Measurements from ENCODE around the gene NUFIP2. TPM values are rescaled to one million over a fixed set of nuclear protein-coding genes. Genes with fewer than 3 reads are reported as not detected.
"Not testable (repeated sequence)": the region's sequence is repeated elsewhere in the genome, so short reads cannot be mapped to it uniquely, and the experiment has no call there.

NUFIP2 gene, protein sequence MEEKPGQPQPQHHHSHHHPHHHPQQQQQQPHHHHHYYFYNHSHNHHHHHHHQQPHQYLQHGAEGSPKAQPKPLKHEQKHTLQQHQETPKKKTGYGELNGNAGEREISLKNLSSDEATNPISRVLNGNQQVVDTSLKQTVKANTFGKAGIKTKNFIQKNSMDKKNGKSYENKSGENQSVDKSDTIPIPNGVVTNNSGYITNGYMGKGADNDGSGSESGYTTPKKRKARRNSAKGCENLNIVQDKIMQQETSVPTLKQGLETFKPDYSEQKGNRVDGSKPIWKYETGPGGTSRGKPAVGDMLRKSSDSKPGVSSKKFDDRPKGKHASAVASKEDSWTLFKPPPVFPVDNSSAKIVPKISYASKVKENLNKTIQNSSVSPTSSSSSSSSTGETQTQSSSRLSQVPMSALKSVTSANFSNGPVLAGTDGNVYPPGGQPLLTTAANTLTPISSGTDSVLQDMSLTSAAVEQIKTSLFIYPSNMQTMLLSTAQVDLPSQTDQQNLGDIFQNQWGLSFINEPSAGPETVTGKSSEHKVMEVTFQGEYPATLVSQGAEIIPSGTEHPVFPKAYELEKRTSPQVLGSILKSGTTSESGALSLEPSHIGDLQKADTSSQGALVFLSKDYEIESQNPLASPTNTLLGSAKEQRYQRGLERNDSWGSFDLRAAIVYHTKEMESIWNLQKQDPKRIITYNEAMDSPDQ
- 10 to 100 TPM; 51.8 to 67.0 TPM for total RNA-seq
- 10 to 100 TPM; 25.0 to 36.9 TPM for polyA plus RNA-seq (ENCODE audit: insufficient read length in 2 of 2)
- long read RNA-seq, donor 1, full-length matches to known transcripts, result 3 of 3 reads
- long read RNA-seq, donor 1, partial matches to known transcripts, result 0 of 3 reads
- long read RNA-seq, donor 1, other reads (novel, unspliced or antisense), result 0 of 3 reads
- long read RNA-seq, donor 2, full-length matches to known transcripts, result 3 of 3 reads
- long read RNA-seq, donor 2, partial matches to known transcripts, result 0 of 3 reads
- long read RNA-seq, donor 2, other reads (novel, unspliced or antisense), result 0 of 3 reads
- long read RNA-seq, donor 3, full-length matches to known transcripts, result 3 of 3 reads
- long read RNA-seq, donor 3, partial matches to known transcripts, result 0 of 3 reads
- long read RNA-seq, donor 3, other reads (novel, unspliced or antisense), result 0 of 3 reads
- long read RNA-seq, donor 4, full-length matches to known transcripts, result 3 of 11 reads
- long read RNA-seq, donor 4, partial matches to known transcripts, result 8 of 11 reads
- long read RNA-seq, donor 4, other reads (novel, unspliced or antisense), result 0 of 11 reads

DNA sequence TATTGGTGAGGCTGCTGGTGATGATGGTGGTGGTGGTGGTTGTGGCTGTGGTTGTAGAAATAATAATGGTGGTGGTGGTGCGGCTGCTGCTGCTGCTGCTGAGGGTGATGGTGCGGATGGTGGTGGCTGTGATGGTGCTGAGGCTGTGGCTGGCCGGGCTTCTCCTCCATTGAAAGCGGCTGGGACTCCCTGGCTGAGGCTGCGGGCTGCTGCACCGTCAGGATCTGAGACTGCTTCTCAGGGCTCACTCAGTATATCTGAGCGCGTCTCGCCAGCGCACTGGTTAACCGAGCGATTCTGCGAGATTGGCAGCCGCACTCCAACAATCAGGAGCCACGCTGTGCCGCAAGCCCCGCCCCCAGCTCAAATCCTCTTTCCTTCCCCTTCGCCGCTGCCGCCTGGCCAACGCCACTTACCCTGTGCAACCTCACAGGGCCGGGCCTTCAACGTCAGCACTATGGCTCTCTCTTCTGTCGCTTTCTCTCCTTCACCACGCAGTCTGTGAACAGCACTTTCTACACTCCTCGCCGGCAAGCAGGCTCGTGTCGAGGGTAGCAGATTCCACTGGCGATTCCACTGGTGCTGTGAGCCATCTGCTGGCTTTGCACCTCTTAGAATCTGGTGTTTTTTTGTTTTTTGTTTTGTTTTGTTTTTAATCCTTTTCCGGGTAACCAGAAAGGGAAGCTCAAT lies at the start of gene NUFIP2:
TSS of gene NUFIP2 (minus strand) at position 259 of the 690 bp plus-strand sequence. CDS start at position 170, 89 bp downstream.
- Histone ChIP-seq H3K9me3 (ENCODE audit: control insufficient read depth, insufficient read depth, low read length) (no peaks in the 10 kb centered on the region), H3K4me3 (ENCODE audit: low read depth, low read length) (peak within 1 kb of the TSS; percentile 91), H3K36me3 (ENCODE audit: control insufficient read depth, insufficient read depth, low read length) (peaks cover 7% of the 10 kb centered on the region), H3K27ac (ENCODE audit: low read depth, low read length) (peak within 1 kb of the TSS; percentile 94), H3K27me3 (ENCODE audit: control insufficient read depth, insufficient read depth, low read length) (no peaks in the 10 kb centered on the region), H3K4me1 (ENCODE audit: control insufficient read depth, insufficient read depth, low read length) (peaks cover 6% of the 10 kb centered on the region)
- DNase-seq (ENCODE audit: low read depth in 4 of 6, low spot score in 6 of 6), result peak; percentile 96 to 100 (median 98)
- under 1% methylated on average over 26 of the region's 31 CpGs for WGBS (ENCODE audit: insufficient coverage)

DNA sequence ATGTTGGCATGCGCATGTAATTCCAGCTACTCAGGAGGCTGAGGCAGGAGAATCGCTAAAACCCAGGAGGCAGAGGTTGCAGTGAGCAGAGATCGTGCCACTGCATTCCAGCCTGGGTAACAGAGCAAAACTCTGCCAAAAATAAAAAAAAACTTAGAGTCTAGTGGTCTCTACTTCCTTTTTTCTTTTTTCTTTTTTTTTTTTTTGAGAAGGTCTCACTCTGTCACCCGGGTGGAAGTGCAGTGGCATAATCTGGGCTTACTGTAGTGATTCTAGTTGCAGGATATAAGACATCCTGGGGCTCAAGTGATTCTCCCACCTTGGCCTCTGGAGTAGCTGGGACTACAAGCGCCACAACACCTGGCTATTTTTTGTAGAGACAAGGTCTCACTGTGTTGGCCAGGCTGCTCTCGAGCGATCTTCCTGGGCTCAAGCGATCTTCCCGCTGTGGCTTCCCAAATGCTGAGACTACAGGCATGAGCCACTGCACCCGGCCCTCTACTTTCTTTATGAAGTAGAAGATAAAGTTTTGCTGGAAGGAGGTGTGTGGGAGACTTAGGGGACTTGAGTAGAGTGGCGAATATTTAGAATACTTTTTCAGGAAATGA lies 48.3 kb upstream of the NUFIP2 start:
- no peaks in the 10 kb centered on the region for H3K9me3 ChIP-seq (ENCODE audit: control insufficient read depth, insufficient read depth, low read length)
- DNase-seq (ENCODE audit: low read depth in 4 of 6, low spot score in 6 of 6), result no peak
- H3K27me3 ChIP-seq (ENCODE audit: control insufficient read depth, insufficient read depth, low read length), result no peaks in the 10 kb centered on the region
- H3K4me1 ChIP-seq (ENCODE audit: control insufficient read depth, insufficient read depth, low read length), result no peaks in the 10 kb centered on the region
- H3K36me3 ChIP-seq (ENCODE audit: control insufficient read depth, insufficient read depth, low read length), result no peaks in the 10 kb centered on the region
- 91% methylated on average over 10 of the region's 11 CpGs for WGBS (ENCODE audit: insufficient coverage)
- no peak overlapping the region for H3K4me3 ChIP-seq (ENCODE audit: low read depth, low read length)
- H3K27ac ChIP-seq (ENCODE audit: low read depth, low read length), result no peak overlapping the region

DNA sequence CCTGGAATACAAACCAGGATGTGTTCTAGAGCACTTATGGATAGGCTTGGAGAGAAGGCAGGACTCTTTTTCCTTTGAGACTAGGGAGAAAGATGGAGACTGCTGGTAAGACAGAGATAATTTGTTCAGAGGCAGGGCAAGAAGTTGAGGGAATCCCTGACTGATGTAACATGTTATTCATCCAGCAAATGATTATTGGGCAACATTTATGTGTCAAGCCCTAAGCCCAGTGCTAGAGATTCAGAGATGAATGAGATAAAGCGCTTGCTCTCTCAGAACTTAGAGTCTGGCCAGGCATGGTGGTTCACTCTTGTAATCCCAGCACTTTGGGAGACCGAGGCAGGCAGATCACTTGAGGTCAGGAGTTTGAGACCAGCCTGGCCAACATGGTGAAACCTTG lies 47.8 kb upstream of the NUFIP2 start:
- Histone ChIP-seq H3K9me3 (ENCODE audit: control insufficient read depth, insufficient read depth, low read length) (no peaks in the 10 kb centered on the region), H3K36me3 (ENCODE audit: control insufficient read depth, insufficient read depth, low read length) (no peaks in the 10 kb centered on the region), H3K4me3 (ENCODE audit: low read depth, low read length) (no peak overlapping the region), H3K27ac (ENCODE audit: low read depth, low read length) (no peak overlapping the region), H3K27me3 (ENCODE audit: control insufficient read depth, insufficient read depth, low read length) (no peaks in the 10 kb centered on the region), H3K4me1 (ENCODE audit: control insufficient read depth, insufficient read depth, low read length) (no peaks in the 10 kb centered on the region)
- no peak for DNase-seq (ENCODE audit: low read depth in 4 of 6, low spot score in 6 of 6)
- 94% methylated on average over 2 of the region's 2 CpGs for WGBS (ENCODE audit: insufficient coverage)

DNA sequence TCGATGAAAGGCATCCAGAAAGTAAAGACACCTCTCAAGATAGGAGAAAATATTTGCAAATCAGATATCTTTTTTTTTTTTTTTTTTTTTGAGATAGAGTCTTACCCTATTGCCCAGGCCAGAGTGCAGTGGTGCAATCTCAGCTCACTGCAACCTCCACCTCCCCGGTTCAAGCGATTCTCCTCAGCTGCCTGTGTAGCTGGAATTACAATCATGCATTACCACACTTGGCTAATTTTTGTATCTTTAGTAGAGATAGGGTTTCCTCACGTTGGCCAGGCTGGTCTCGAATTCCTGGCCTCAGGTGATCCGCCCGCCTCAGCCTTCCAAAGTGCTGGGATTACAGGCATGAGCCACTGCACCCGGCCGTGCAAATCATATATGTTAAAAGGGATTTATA lies 45.1 kb upstream of the NUFIP2 start:
- not testable (repeated sequence) for H3K27ac ChIP-seq (ENCODE audit: low read depth, low read length); H3K4me3 ChIP-seq (ENCODE audit: low read depth, low read length); H3K36me3 ChIP-seq (ENCODE audit: control insufficient read depth, insufficient read depth, low read length); H3K27me3 ChIP-seq (ENCODE audit: control insufficient read depth, insufficient read depth, low read length); H3K9me3 ChIP-seq (ENCODE audit: control insufficient read depth, insufficient read depth, low read length); H3K4me1 ChIP-seq (ENCODE audit: control insufficient read depth, insufficient read depth, low read length); DNase-seq (ENCODE audit: low read depth in 4 of 6, low spot score in 6 of 6)
- WGBS (ENCODE audit: insufficient coverage), result no CpG with 5 or more reads among the region's 9 CpGs

DNA sequence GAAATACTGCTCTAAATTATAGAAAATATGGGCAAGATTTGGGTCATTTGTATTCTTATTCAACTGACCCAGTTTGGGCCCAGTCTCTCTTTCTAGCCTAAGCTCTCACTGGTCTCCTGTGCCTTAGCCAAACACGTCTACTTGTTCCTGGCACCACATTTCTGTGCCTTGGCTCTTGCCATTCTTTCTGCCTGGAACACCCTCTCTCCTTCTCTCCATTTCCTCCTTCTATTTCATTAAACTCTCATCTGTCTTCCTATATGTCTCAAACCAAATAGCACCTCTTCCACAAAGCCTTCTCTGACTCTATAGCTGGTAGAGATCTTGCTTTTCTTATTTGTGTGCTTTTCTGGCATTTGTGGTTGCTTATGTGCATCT lies 37.7 kb upstream of the NUFIP2 start:
- H3K9me3 ChIP-seq (ENCODE audit: control insufficient read depth, insufficient read depth, low read length), result no peaks in the 10 kb centered on the region
- no peaks in the 10 kb centered on the region for H3K36me3 ChIP-seq (ENCODE audit: control insufficient read depth, insufficient read depth, low read length)
- 17% methylated on average over 1 of the region's 1 CpG for WGBS (ENCODE audit: insufficient coverage)
- peak in 4 of 6 donors; percentile 19 to 66 (median 44) for DNase-seq (ENCODE audit: low read depth in 4 of 6, low spot score in 6 of 6)
- H3K4me1 ChIP-seq (ENCODE audit: control insufficient read depth, insufficient read depth, low read length), result no peaks in the 10 kb centered on the region
- H3K27me3 ChIP-seq (ENCODE audit: control insufficient read depth, insufficient read depth, low read length), result no peaks in the 10 kb centered on the region
- H3K27ac ChIP-seq (ENCODE audit: low read depth, low read length), result no peak overlapping the region
- no peak overlapping the region for H3K4me3 ChIP-seq (ENCODE audit: low read depth, low read length)

DNA sequence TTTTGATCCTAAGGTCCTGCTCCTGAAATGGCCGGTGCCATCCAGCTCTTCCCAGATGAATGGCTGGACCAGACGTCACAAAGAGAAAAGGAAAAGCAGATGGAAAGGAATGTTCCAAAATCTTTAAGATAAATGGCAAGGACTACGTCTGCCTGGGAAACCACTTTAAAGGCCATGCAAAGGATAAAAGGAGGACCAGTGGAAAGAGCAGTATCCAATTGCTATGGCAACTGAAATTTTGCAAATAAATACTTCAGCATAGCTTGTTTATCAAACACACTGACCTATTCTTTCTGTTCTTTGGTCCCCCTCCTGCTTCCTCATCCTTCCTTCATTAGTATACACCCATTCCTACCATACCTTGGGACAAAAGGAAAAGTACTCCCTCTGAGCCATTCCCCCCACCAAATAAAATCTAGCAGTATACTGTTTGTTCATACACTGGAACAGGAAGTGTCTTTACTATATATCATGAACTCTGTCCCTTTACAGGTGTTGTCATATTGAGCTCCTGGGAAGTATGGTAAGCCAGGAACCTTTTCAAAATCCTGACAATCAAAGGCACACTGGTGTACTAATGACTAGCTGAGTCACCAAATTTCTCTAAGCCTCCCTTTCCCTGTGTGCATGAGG lies 37.2 kb upstream of the NUFIP2 start:
- H3K27me3 ChIP-seq (ENCODE audit: control insufficient read depth, insufficient read depth, low read length), result no peaks in the 10 kb centered on the region
- WGBS (ENCODE audit: insufficient coverage), result 46% methylated on average over 3 of the region's 3 CpGs
- no peaks in the 10 kb centered on the region for H3K9me3 ChIP-seq (ENCODE audit: control insufficient read depth, insufficient read depth, low read length)
- H3K4me1 ChIP-seq (ENCODE audit: control insufficient read depth, insufficient read depth, low read length), result no peaks in the 10 kb centered on the region
- no peak overlapping the region for H3K4me3 ChIP-seq (ENCODE audit: low read depth, low read length)
- DNase-seq (ENCODE audit: low read depth in 4 of 6, low spot score in 6 of 6), result peak in 2 of 6 donors; percentile 1 to 5
- no peaks in the 10 kb centered on the region for H3K36me3 ChIP-seq (ENCODE audit: control insufficient read depth, insufficient read depth, low read length)
- no peak overlapping the region for H3K27ac ChIP-seq (ENCODE audit: low read depth, low read length)

DNA sequence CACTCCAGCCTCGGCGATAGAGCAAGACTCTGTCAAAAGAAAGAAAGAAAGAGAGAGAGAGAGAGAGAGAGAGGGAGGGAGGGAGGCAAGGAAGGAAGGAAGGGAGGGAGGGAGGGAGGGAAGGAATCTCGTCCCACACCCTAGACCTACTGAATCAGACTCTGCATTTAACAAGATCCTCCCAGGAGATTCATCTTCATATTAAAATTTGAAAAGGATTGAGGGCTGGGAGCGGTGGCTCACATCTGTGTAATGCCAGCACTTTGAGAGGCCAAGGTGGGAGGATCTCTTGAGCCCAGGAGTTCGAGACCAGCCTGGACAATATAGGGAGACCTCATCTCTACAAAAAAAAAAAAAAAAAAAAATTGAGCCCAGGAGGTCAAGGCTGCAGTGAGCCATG lies 33.5 kb upstream of the NUFIP2 start:
- no peak for DNase-seq (ENCODE audit: low read depth in 4 of 6, low spot score in 6 of 6)
- H3K27me3 ChIP-seq (ENCODE audit: control insufficient read depth, insufficient read depth, low read length), result no peaks in the 10 kb centered on the region
- H3K4me1 ChIP-seq (ENCODE audit: control insufficient read depth, insufficient read depth, low read length), result no peaks in the 10 kb centered on the region
- H3K36me3 ChIP-seq (ENCODE audit: control insufficient read depth, insufficient read depth, low read length), result no peaks in the 10 kb centered on the region
- H3K27ac ChIP-seq (ENCODE audit: low read depth, low read length), result no peak overlapping the region
- WGBS (ENCODE audit: insufficient coverage), result no CpG with 5 or more reads among the region's 5 CpGs
- no peaks in the 10 kb centered on the region for H3K9me3 ChIP-seq (ENCODE audit: control insufficient read depth, insufficient read depth, low read length)
- no peak overlapping the region for H3K4me3 ChIP-seq (ENCODE audit: low read depth, low read length)

DNA sequence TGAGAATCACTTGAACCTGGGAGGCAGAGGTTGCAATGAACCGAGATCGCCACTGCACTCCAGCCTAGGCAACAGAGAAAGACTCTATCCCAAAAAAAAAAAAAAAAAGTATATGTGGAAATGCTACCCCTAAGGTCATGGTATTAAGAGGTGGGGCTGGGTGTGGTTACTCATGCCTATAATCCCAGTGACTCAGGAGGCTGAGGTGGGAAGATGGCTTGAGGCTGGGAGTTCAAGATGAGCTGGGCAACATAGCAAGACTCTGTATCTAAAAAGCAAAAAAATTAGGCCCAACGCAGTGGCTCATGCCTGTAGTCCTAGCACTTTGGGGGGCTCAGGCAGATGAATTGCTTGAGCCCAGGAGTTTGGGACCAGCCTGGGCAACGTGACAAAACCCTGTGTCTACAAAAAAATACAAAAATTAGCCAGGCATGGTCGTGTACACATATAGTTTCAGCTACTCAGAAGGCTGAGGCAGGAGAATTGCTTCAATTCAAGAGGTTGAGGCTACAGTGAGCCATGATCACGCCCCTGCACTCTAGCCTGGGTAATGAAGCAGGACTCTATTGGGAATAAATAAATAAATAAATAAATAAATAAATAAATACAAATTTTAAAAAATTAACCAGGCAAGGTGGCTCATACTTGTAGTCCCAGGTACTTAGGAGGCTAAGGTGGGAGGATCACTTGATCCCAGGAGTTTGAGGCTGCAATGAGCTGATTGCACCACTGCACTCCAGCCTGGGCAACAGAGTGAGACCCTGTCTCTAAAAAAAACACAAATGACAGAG lies 32.3 kb upstream of the NUFIP2 start:
- Histone ChIP-seq H3K4me1 (ENCODE audit: control insufficient read depth, insufficient read depth, low read length) (no peaks in the 10 kb centered on the region), H3K9me3 (ENCODE audit: control insufficient read depth, insufficient read depth, low read length) (no peaks in the 10 kb centered on the region), H3K36me3 (ENCODE audit: control insufficient read depth, insufficient read depth, low read length) (no peaks in the 10 kb centered on the region), H3K27ac (ENCODE audit: low read depth, low read length) (no peak overlapping the region), H3K27me3 (ENCODE audit: control insufficient read depth, insufficient read depth, low read length) (no peaks in the 10 kb centered on the region), H3K4me3 (ENCODE audit: low read depth, low read length) (no peak overlapping the region)
- 100% methylated on average over 2 of the region's 6 CpGs for WGBS (ENCODE audit: insufficient coverage)
- DNase-seq (ENCODE audit: low read depth in 4 of 6, low spot score in 6 of 6), result no peak

Data from spinal cord (tissue), 10 donors.